ENCODE data around the gene DIP2C.

The DIP2C gene

GRCh38 chr10:688312-689120 lies 952 bp downstream of the DIP2C start:
- no peak overlapping the region for H4K5ac ChIP-seq (ENCODE audit: low read length)
- peak; percentile 56 for DNase-seq
- no peaks in the 10 kb centered on the region for H3K4me1 ChIP-seq (ENCODE audit: control insufficient read depth, low read depth, low read length)
- H3K27me3 ChIP-seq (ENCODE audit: insufficient read depth, low read length, poor library complexity): no peaks in the 10 kb centered on the region
- H3K36me3 ChIP-seq (ENCODE audit: control insufficient read depth, insufficient read depth, low read length): no peaks in the 10 kb centered on the region
- H3K23ac ChIP-seq (ENCODE audit: low read length): no peak overlapping the region
- no CpG with 5 or more reads among the region's 57 CpGs for WGBS (ENCODE audit: extremely low coverage, insufficient coverage, low lambda C conversion rate)
- H3K4ac ChIP-seq (ENCODE audit: low read depth, low read length): peak overlapping the region; percentile 56
- H3K79me1 ChIP-seq (ENCODE audit: low read length): peaks cover 9% of the 10 kb centered on the region
- no peak overlapping the region for H2BK120ac ChIP-seq (ENCODE audit: low read depth, low read length)
- H4K8ac ChIP-seq (ENCODE audit: low read depth, low read length): peak overlapping the region; percentile 96
- no peaks in the 10 kb centered on the region for H3K79me2 ChIP-seq (ENCODE audit: control insufficient read depth, insufficient read depth, low read length)
- peak overlapping the region; percentile 75 for H3K9ac ChIP-seq (ENCODE audit: low read length)
- H2AK5ac ChIP-seq (ENCODE audit: low read length): no peak overlapping the region
- peak overlapping the region; percentile 70 for H3K4me2 ChIP-seq (ENCODE audit: low read length)
- H3K18ac ChIP-seq (ENCODE audit: low read length): peak overlapping the region; percentile 85
- no peak overlapping the region for H2BK15ac ChIP-seq (replicated peaks; ENCODE audit: low read depth)
- H3K27ac ChIP-seq (ENCODE audit: low read depth, low read length): no peak overlapping the region
- no peak overlapping the region for H2BK5ac ChIP-seq (ENCODE audit: low read length)
- peak overlapping the region; percentile 54 for H3K4me3 ChIP-seq (ENCODE audit: low read length)
- peak overlapping the region; percentile 89 for H3K56ac ChIP-seq (ENCODE audit: low read length)

GRCh38 chr10:687583-688311 lies 1.7 kb downstream of the DIP2C start:
- no peak overlapping the region for H3K18ac ChIP-seq (ENCODE audit: low read length)
- no peak overlapping the region for H2BK120ac ChIP-seq (ENCODE audit: low read depth, low read length)
- H3K79me2 ChIP-seq (ENCODE audit: control insufficient read depth, insufficient read depth, low read length): no peaks in the 10 kb centered on the region
- no peak overlapping the region for H3K27ac ChIP-seq (ENCODE audit: low read depth, low read length)
- no peak overlapping the region for H3K4me3 ChIP-seq (ENCODE audit: low read length)
- peaks cover 9% of the 10 kb centered on the region for H3K79me1 ChIP-seq (ENCODE audit: low read length)
- no peak overlapping the region for H2AK5ac ChIP-seq (ENCODE audit: low read length)
- no peak overlapping the region for H2BK5ac ChIP-seq (ENCODE audit: low read length)
- no peak for DNase-seq
- H3K36me3 ChIP-seq (ENCODE audit: control insufficient read depth, insufficient read depth, low read length): no peaks in the 10 kb centered on the region
- no peak overlapping the region for H4K8ac ChIP-seq (ENCODE audit: low read depth, low read length)
- peak overlapping the region; percentile 36 for H3K9ac ChIP-seq (ENCODE audit: low read length)
- no peak overlapping the region for H3K4ac ChIP-seq (ENCODE audit: low read depth, low read length)
- no peak overlapping the region for H4K5ac ChIP-seq (ENCODE audit: low read length)
- H3K56ac ChIP-seq (ENCODE audit: low read length): no peak overlapping the region
- H3K23ac ChIP-seq (ENCODE audit: low read length): no peak overlapping the region
- H3K27me3 ChIP-seq (ENCODE audit: insufficient read depth, low read length, poor library complexity): no peaks in the 10 kb centered on the region
- H2BK15ac ChIP-seq (replicated peaks; ENCODE audit: low read depth): no peak overlapping the region
- peak overlapping the region; percentile 11 for H3K4me2 ChIP-seq (ENCODE audit: low read length)
- no peaks in the 10 kb centered on the region for H3K4me1 ChIP-seq (ENCODE audit: control insufficient read depth, low read depth, low read length)
- no CpG with 5 or more reads among the region's 21 CpGs for WGBS (ENCODE audit: extremely low coverage, insufficient coverage, low lambda C conversion rate)

GRCh38 chr10:686155-686931 lies 3.1 kb downstream of the DIP2C start:
- Histone ChIP-seq H3K79me1 (ENCODE audit: low read length) (peaks cover 11% of the 10 kb centered on the region), H3K36me3 (ENCODE audit: control insufficient read depth, insufficient read depth, low read length) (no peaks in the 10 kb centered on the region), H3K79me2 (ENCODE audit: control insufficient read depth, insufficient read depth, low read length) (peaks cover 3% of the 10 kb centered on the region), H3K23ac (ENCODE audit: low read length) (no peak overlapping the region), H3K4ac (ENCODE audit: low read depth, low read length) (no peak overlapping the region), H2BK15ac (replicated peaks; ENCODE audit: low read depth) (no peak overlapping the region), H3K27ac (ENCODE audit: low read depth, low read length) (no peak overlapping the region), H3K4me1 (ENCODE audit: control insufficient read depth, low read depth, low read length) (no peaks in the 10 kb centered on the region), H4K8ac (ENCODE audit: low read depth, low read length) (no peak overlapping the region), H3K4me2 (ENCODE audit: low read length) (no peak overlapping the region), H4K5ac (ENCODE audit: low read length) (no peak overlapping the region), H3K9ac (ENCODE audit: low read length) (no peak overlapping the region), H3K56ac (ENCODE audit: low read length) (no peak overlapping the region), H3K18ac (ENCODE audit: low read length) (no peak overlapping the region), H2BK120ac (ENCODE audit: low read depth, low read length) (no peak overlapping the region), H2BK5ac (ENCODE audit: low read length) (no peak overlapping the region), H3K27me3 (ENCODE audit: insufficient read depth, low read length, poor library complexity) (no peaks in the 10 kb centered on the region), H3K4me3 (ENCODE audit: low read length) (no peak overlapping the region), H2AK5ac (ENCODE audit: low read length) (no peak overlapping the region)
- no peak for DNase-seq
- WGBS (ENCODE audit: extremely low coverage, insufficient coverage, low lambda C conversion rate): no CpG with 5 or more reads among the region's 19 CpGs

GRCh38 chr10:685613-686012 lies 3.9 kb downstream of the DIP2C start:
- H3K4me3 ChIP-seq (ENCODE audit: low read length): no peak overlapping the region
- DNase-seq: no peak
- H3K18ac ChIP-seq (ENCODE audit: low read length): no peak overlapping the region
- no peaks in the 10 kb centered on the region for H3K4me1 ChIP-seq (ENCODE audit: control insufficient read depth, low read depth, low read length)
- no peak overlapping the region for H3K9ac ChIP-seq (ENCODE audit: low read length)
- H3K4me2 ChIP-seq (ENCODE audit: low read length): no peak overlapping the region
- no peak overlapping the region for H3K4ac ChIP-seq (ENCODE audit: low read depth, low read length)
- no peak overlapping the region for H2AK5ac ChIP-seq (ENCODE audit: low read length)
- no peak overlapping the region for H2BK5ac ChIP-seq (ENCODE audit: low read length)
- no peak overlapping the region for H3K56ac ChIP-seq (ENCODE audit: low read length)
- no peak overlapping the region for H3K27ac ChIP-seq (ENCODE audit: low read depth, low read length)
- no peak overlapping the region for H4K5ac ChIP-seq (ENCODE audit: low read length)
- H4K8ac ChIP-seq (ENCODE audit: low read depth, low read length): no peak overlapping the region
- H2BK15ac ChIP-seq (replicated peaks; ENCODE audit: low read depth): no peak overlapping the region
- H2BK120ac ChIP-seq (ENCODE audit: low read depth, low read length): no peak overlapping the region
- H3K79me2 ChIP-seq (ENCODE audit: control insufficient read depth, insufficient read depth, low read length): peaks cover 6% of the 10 kb centered on the region
- H3K79me1 ChIP-seq (ENCODE audit: low read length): peaks cover 16% of the 10 kb centered on the region
- no peaks in the 10 kb centered on the region for H3K36me3 ChIP-seq (ENCODE audit: control insufficient read depth, insufficient read depth, low read length)
- WGBS (ENCODE audit: extremely low coverage, insufficient coverage, low lambda C conversion rate): no CpG with 5 or more reads among the region's 7 CpGs
- no peak overlapping the region for H3K23ac ChIP-seq (ENCODE audit: low read length)
- H3K27me3 ChIP-seq (ENCODE audit: insufficient read depth, low read length, poor library complexity): no peaks in the 10 kb centered on the region

- Histone ChIP-seq H4K5ac (ENCODE audit: low read length) (no peak overlapping the region), H3K79me1 (ENCODE audit: low read length) (peaks cover 24% of the 10 kb centered on the region), H3K36me3 (ENCODE audit: control insufficient read depth, insufficient read depth, low read length) (no peaks in the 10 kb centered on the region), H4K8ac (ENCODE audit: low read depth, low read length) (no peak overlapping the region), H3K4me2 (ENCODE audit: low read length) (no peak overlapping the region), H2BK15ac (replicated peaks; ENCODE audit: low read depth) (no peak overlapping the region), H3K27ac (ENCODE audit: low read depth, low read length) (no peak overlapping the region), H3K4ac (ENCODE audit: low read depth, low read length) (no peak overlapping the region), H3K4me3 (ENCODE audit: low read length) (no peak overlapping the region), H2BK5ac (ENCODE audit: low read length) (no peak overlapping the region), H3K9ac (ENCODE audit: low read length) (no peak overlapping the region), H3K23ac (ENCODE audit: low read length) (peak overlapping the region; percentile 50), H3K27me3 (ENCODE audit: insufficient read depth, low read length, poor library complexity) (no peaks in the 10 kb centered on the region), H3K18ac (ENCODE audit: low read length) (no peak overlapping the region), H3K56ac (ENCODE audit: low read length) (peak overlapping the region; percentile 20), H3K79me2 (ENCODE audit: control insufficient read depth, insufficient read depth, low read length) (peaks cover 9% of the 10 kb centered on the region), H3K4me1 (ENCODE audit: control insufficient read depth, low read depth, low read length) (no peaks in the 10 kb centered on the region), H2AK5ac (ENCODE audit: low read length) (no peak overlapping the region), H2BK120ac (ENCODE audit: low read depth, low read length) (no peak overlapping the region)
- WGBS (ENCODE audit: extremely low coverage, insufficient coverage, low lambda C conversion rate): no CpG with 5 or more reads among the region's 23 CpGs
- DNase-seq: no peak
Measured at GRCh38 chr10:683448-684071, 5.9 kb downstream of the DIP2C start.
